Epithelial cell of proximal tubule (primary cell): ENCODE measurements around the gene ATG9B. TPM values are rescaled to one million over a fixed set of nuclear protein-coding genes. Genes with fewer than 3 reads are reported as not detected.
A peak's percentile ranks its signal among the peaks of the same experiment; 100 is the strongest.

Experiments
- DNase-seq: peaks from one replicate; pipeline ENCODE4 v3.0.0-alpha.2; 2011; ENCODE audit warnings: low read depth
- H3K4me3 ChIP-seq: 2 replicates; pipeline ENCODE4 v1.5.1; 2011; ENCODE audit warnings: low read depth, mild to moderate bottlenecking, low read length
- CTCF ChIP-seq: conservative IDR thresholded peaks from 2 replicates; pipeline ENCODE4 v1.5.1; 2012; ENCODE audit warnings: low read depth, mild to moderate bottlenecking, low read length
- total RNA-seq: library from RNA; depleted of rRNA; stranded (reverse); fragments of >200 nt; gene quantifications from 2 replicates; pipeline ENCODE4 v1.2.3, GENCODE V29; 2015

Gene ATG9B
- total RNA-seq, 1 donor from 2014 or later = 1.1 TPM

DNA sequence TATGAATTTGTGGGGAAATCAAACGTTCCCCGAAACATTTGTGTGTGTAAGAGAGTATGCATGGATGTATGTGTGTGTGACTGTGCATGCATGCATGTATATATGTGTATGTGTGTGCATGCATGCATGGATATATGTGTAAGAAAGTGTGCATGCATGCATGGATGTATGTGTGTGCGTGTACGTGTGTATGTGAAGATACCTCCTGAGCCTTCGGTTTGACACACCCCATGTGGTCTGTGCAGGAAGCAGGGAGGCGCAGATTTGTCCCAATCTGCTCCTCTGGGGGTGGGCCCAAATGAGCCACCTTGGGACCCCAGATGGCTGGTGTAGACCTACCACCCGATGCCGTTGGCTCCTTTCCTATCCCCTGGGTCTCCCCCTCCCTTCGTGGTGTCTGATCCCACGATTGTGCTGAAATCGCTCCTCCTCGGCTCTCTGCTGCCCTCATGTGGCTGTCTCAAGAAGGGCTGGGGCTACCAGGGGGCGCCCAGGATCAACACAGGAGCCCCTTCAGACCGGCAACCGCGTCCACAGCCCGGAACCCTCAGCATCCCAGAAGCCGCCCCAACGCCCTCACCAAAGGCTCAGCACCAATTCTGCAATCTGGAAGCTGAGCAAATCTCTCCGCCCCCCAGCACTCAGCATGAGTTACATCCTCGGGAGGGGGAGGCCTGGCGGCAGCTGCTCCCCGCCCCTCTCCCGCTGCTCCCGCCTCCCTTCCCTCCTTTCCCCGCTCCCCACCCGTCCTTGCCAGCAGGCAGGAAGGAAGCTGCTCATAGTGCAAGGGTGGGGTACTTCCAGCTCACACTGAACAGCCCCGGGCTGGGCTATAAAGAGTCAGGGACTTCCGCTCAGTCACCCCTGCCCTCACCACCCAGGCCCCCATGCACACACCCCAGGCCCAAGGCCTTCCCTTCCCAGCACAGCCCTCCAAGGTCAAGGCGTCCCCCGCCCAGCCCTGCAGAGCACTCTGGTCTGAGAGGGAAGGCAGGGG, 35.8 kb downstream of the ATG9B start:
- DNase-seq = no peak
- no peak overlapping the region for H3K4me3 ChIP-seq

DNA sequence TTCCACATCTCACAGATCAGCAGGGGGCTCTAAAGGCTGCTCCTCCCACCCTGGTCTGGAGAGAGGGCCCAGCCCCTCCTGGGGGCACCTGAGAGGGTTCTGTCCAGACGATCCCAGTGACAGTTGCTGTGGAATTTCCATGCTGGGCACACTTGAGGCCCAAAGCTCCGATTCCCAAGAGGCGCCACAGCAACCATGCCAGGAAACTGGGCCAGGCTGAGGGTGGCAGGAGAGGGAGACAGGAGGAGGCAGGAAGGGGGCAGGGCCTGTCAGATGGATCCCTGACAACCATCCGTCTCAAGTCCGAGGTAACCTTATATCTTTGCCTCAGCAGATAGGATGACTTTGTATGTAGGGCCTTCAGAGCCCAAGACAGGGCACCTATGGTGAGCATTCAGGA, 37.7 kb downstream of the ATG9B start:
- DNase-seq = no peak
- no peak for TF ChIP-seq CTCF
- no peak overlapping the region for H3K4me3 ChIP-seq

More for the DNA sequence above, 35.8 kb downstream of the ATG9B start:
- peak; percentile 80 for TF ChIP-seq CTCF

- no peak overlapping the region for H3K4me3 ChIP-seq
- no peak for DNase-seq
- TF ChIP-seq CTCF = peak; percentile 79
Measured at GRCh38 chr7:150986099-150986512, 38.2 kb downstream of the ATG9B start.

- no peak for TF ChIP-seq CTCF
- H3K4me3 ChIP-seq = no peak overlapping the region
- no peak for DNase-seq
Measured at GRCh38 chr7:150983893-150984368, 40.4 kb downstream of the ATG9B start.

GRCh38 chr7:150982351-150982750, 41.9 kb downstream of the ATG9B start:
- no peak overlapping the region for H3K4me3 ChIP-seq
- TF ChIP-seq CTCF = no peak
- no peak for DNase-seq

DNA sequence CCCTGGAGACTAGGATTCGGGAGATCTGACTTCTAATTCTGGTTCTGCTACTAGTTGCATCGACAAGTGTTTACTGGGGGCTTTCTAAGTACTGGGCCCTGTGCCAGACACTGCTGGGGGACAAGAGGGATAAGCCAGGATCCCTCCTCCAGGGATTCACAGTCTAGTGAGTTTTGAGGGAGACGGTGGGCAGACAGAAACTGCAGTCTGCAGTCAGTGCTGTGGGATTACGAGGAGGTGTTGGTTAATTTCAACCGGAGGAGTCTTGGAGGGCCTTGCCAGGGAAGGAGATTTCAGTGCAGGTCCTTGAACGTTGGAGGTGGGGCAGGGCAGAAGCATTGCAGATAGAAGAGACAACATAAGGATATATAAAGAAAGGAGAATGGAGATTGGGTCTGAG, 42.6 kb downstream of the ATG9B start:
- no peak for TF ChIP-seq CTCF
- H3K4me3 ChIP-seq = no peak overlapping the region

More for the DNA sequence above, 42.6 kb downstream of the ATG9B start:
- DNase-seq = no peak
